Smooth muscle cell (in vitro differentiated cells): ENCODE results near the gene HHIPL1. TPM values are rescaled to one million over a fixed set of nuclear protein-coding genes. Genes with fewer than 3 reads are reported as not detected.
A peak's percentile ranks its signal among the peaks of the same experiment; 100 is the strongest.

Experiments used
- DNase-seq: peaks from one replicate; lab custom pipeline; 2025; ENCODE audit not compliant: unreplicated experiment; lab: John Stamatoyannopoulos, UW
- H2AFZ ChIP-seq: fragments of 200-600 bp; sonication (generic); 2 replicates; pipeline ENCODE4 v1.6.0; 2016; ENCODE audit warnings: antibody characterized with exemption, low read depth, mild to moderate bottlenecking
- H3F3A ChIP-seq: fragments of 200-600 bp; sonication (generic); 2 replicates; pipeline ENCODE4 v1.6.0; 2017; ENCODE audit warnings: antibody characterized with exemption, low read depth
- H3K27ac ChIP-seq: fragments of 200-600 bp; sonication (generic); 2 replicates; pipeline ENCODE4 v1.5.1; 2016; ENCODE audit warnings: low read depth, mild to moderate bottlenecking
- H3K27me3 ChIP-seq: fragments of 200-600 bp; sonication (generic); 2 replicates; pipeline ENCODE4 v1.6.1; 2016; ENCODE audit warnings: low read depth, mild to moderate bottlenecking
- H3K36me3 ChIP-seq: fragments of 200-600 bp; sonication (generic); 2 replicates; pipeline ENCODE4 v1.5.1; 2016; ENCODE audit warnings: low read depth
- H3K4me1 ChIP-seq: fragments of 200-600 bp; sonication (generic); 2 replicates; pipeline ENCODE4 v1.5.1; 2016; ENCODE audit warnings: low read depth
- H3K4me2 ChIP-seq: fragments of 200-600 bp; sonication (generic); 2 replicates; pipeline ENCODE4 v1.6.0; 2016; ENCODE audit warnings: mild to moderate bottlenecking
- H3K4me3 ChIP-seq: fragments of 200-600 bp; sonication (generic); 2 replicates; pipeline ENCODE4 v1.5.1; 2016; ENCODE audit warnings: mild to moderate bottlenecking
- H3K79me2 ChIP-seq: fragments of 200-600 bp; sonication (generic); 2 replicates; pipeline ENCODE4 v1.6.0; 2016; ENCODE audit warnings: low read depth, mild to moderate bottlenecking
- H3K9ac ChIP-seq: fragments of 200-600 bp; sonication (generic); 2 replicates; pipeline ENCODE4 v1.6.0; 2016; ENCODE audit warnings: low read depth
- H3K9me3 ChIP-seq: fragments of 200-600 bp; sonication (generic); replicated peaks from 2 replicates; pipeline ENCODE4 v1.5.1; 2016; ENCODE audit warnings: low read depth
- H4K20me1 ChIP-seq: fragments of 200-600 bp; sonication (generic); 2 replicates; pipeline ENCODE4 v1.6.0; 2016; ENCODE audit warnings: low read depth
- CTCF ChIP-seq: fragments of 200-600 bp; sonication (generic); IDR thresholded peaks from 2 replicates; pipeline ENCODE4 v1.5.1; 2017; ENCODE audit warnings: borderline replicate concordance, mild to moderate bottlenecking, antibody characterized with exemption; ENCODE audit not compliant: insufficient read depth, poor library complexity, severe bottlenecking
- WGBS: methylation state at CpG from one replicate; pipeline ENCODE4 v1.1.7; 2016; ENCODE audit warnings: low lambda C conversion rate; 5-methylcytosine and 5-hydroxymethylcytosine counted together
- polyA plus RNA-seq: library from polyadenylated mRNA; unstranded; fragments of >200 nt; fragmentation: Nextera tagmentation; extraction: Ambion mirVana; gene quantifications from 2 replicates; pipeline ENCODE4 v1.2.1, GENCODE V29; 2016
- total RNA-seq: library from RNA; depleted of rRNA; stranded (reverse); fragments of >200 nt; gene quantifications from 2 replicates; pipeline ENCODE4 v1.2.3, GENCODE V29; 2014

Gene HHIPL1
- total and polyA plus RNA-seq, 2 experiments from 2014 or later, result 9.6 to 11.9 TPM

- H3F3A ChIP-seq, result peaks cover 26% of the 10 kb centered on the region
- peaks cover 45% of the 10 kb centered on the region for H3K4me1 ChIP-seq
- H3K27me3 ChIP-seq, result no peaks in the 10 kb centered on the region
- H3K27ac ChIP-seq, result peak overlapping the region; percentile 89
- no peaks in the 10 kb centered on the region for H3K9me3 ChIP-seq
- H3K36me3 ChIP-seq, result no peaks in the 10 kb centered on the region
- no peaks in the 10 kb centered on the region for H4K20me1 ChIP-seq
- H2AFZ ChIP-seq, result no peak overlapping the region
- WGBS, result 56% methylated on average over 12 of the region's 12 CpGs
- H3K9ac ChIP-seq, result no peak overlapping the region
- H3K4me3 ChIP-seq, result no peak overlapping the region
- no peak for DNase-seq
- H3K4me2 ChIP-seq, result no peak overlapping the region
- H3K79me2 ChIP-seq, result no peaks in the 10 kb centered on the region
- TF ChIP-seq CTCF, result no peak
These were observed 20.0 kb downstream of the HHIPL1 start for GRCh38 chr14:99664937-99665273.

GRCh38 chr14:99666533-99666932 is 21.6 kb downstream of the HHIPL1 start:
- Histone ChIP-seq H3F3A (peaks cover 32% of the 10 kb centered on the region), H3K9ac (no peak overlapping the region), H3K79me2 (no peaks in the 10 kb centered on the region), H3K36me3 (no peaks in the 10 kb centered on the region), H3K9me3 (no peaks in the 10 kb centered on the region), H2AFZ (no peak overlapping the region), H3K4me3 (no peak overlapping the region), H3K27me3 (no peaks in the 10 kb centered on the region), H3K4me1 (peaks cover 51% of the 10 kb centered on the region), H3K4me2 (no peak overlapping the region), H3K27ac (no peak overlapping the region), H4K20me1 (no peaks in the 10 kb centered on the region)
- 80% methylated on average over 6 of the region's 6 CpGs for WGBS
- TF ChIP-seq CTCF, result no peak
- no peak for DNase-seq

DNA sequence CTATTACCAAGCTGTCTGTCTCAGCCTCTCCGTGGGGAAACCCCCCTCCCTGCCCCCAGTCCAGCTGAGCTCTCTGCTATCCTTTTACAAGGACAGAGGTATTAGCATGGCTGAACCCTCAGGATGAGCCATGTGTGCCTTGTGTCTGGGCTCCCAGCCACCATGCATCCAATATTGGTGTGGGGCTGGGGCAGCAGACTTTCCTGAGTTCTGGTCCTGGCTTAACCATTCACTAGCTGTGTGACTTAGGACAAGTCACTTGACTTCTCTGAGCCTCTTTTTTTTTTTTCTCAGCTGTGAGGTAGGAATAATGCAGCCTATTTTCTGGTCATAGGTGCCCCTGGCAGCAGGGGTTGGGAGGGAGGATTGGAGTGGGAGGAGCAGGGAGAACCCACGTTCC is 22.1 kb downstream of the HHIPL1 start:
- no peak overlapping the region for H3K4me2 ChIP-seq
- H3K79me2 ChIP-seq, result no peaks in the 10 kb centered on the region
- H3K4me1 ChIP-seq, result peaks cover 56% of the 10 kb centered on the region
- H3K36me3 ChIP-seq, result no peaks in the 10 kb centered on the region
- H3K4me3 ChIP-seq, result no peak overlapping the region
- peaks cover 26% of the 10 kb centered on the region for H3F3A ChIP-seq
- WGBS, result 49% methylated on average over 2 of the region's 2 CpGs
- no peaks in the 10 kb centered on the region for H3K27me3 ChIP-seq
- H3K27ac ChIP-seq, result no peak overlapping the region
- H2AFZ ChIP-seq, result no peak overlapping the region
- H3K9me3 ChIP-seq, result no peaks in the 10 kb centered on the region
- DNase-seq, result no peak
- no peak overlapping the region for H3K9ac ChIP-seq
- no peaks in the 10 kb centered on the region for H4K20me1 ChIP-seq
- no peak for TF ChIP-seq CTCF

DNA sequence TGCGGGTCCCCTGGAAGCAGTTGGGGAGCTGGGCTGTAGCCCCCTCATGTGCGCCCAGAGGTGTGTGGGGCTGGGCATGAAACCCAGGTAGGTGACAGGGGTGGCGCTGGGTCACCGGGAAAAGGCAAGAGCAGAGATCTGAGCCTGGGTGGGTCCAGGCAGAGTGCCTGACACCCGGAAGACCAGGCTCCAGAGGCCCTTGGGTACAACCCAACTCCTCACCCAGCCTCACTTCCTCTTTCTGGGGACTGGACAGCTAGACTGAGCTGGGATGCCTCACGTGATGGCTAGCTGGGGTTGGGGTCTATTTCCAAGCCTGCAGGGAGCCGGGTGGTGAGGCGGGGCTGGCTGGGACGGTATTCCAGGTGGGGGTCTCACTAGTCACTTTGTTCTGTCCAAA is 22.9 kb downstream of the HHIPL1 start:
- WGBS, result 95% methylated on average over 8 of the region's 9 CpGs

More for the DNA sequence above, 22.9 kb downstream of the HHIPL1 start:
- Histone ChIP-seq H3K4me3 (no peak overlapping the region), H3K4me1 (peaks cover 62% of the 10 kb centered on the region), H3K9me3 (no peaks in the 10 kb centered on the region), H3K79me2 (no peaks in the 10 kb centered on the region), H4K20me1 (no peaks in the 10 kb centered on the region), H3K27me3 (no peaks in the 10 kb centered on the region), H2AFZ (no peak overlapping the region), H3K4me2 (no peak overlapping the region), H3F3A (peaks cover 20% of the 10 kb centered on the region), H3K27ac (no peak overlapping the region), H3K36me3 (no peaks in the 10 kb centered on the region), H3K9ac (no peak overlapping the region)
- no peak for DNase-seq
- TF ChIP-seq CTCF, result no peak
